ENCODE measurements around the gene CA10. TPM values are rescaled to one million over a fixed set of nuclear protein-coding genes. Genes with fewer than 3 reads are reported as not detected.

The CA10 gene
- total and polyA plus RNA-seq, 2 donors = 0.24 to 2.2 TPM

GRCh38 chr17:51673070-51673469 is 485.4 kb downstream of the CA10 start:
- H3K4me1 ChIP-seq (ENCODE audit: insufficient read depth) = no peaks in the 10 kb centered on the region
- no peak overlapping the region for H3K4me3 ChIP-seq (ENCODE audit: low read depth, low read length)
- no peak overlapping the region for H3K27ac ChIP-seq (ENCODE audit: low read depth)
- no peaks in the 10 kb centered on the region for H3K36me3 ChIP-seq (ENCODE audit: insufficient read depth)
- DNase-seq (ENCODE audit: extremely low spot score) = no peak

GRCh38 chr17:51672065-51672464 is 486.4 kb downstream of the CA10 start:
- Histone ChIP-seq H3K4me3 (ENCODE audit: low read depth, low read length) (no peak overlapping the region), H3K36me3 (ENCODE audit: insufficient read depth) (no peaks in the 10 kb centered on the region), H3K4me1 (ENCODE audit: insufficient read depth) (no peaks in the 10 kb centered on the region), H3K27ac (ENCODE audit: low read depth) (no peak overlapping the region)
- WGBS = 59% methylated on average over 4 of the region's 4 CpGs
- no peak for DNase-seq (ENCODE audit: extremely low spot score)

GRCh38 chr17:51670899-51671298 is 487.6 kb downstream of the CA10 start:
- Histone ChIP-seq H3K4me3 (ENCODE audit: low read depth, low read length) (no peak overlapping the region), H3K27ac (ENCODE audit: low read depth) (no peak overlapping the region), H3K36me3 (ENCODE audit: insufficient read depth) (no peaks in the 10 kb centered on the region), H3K4me1 (ENCODE audit: insufficient read depth) (no peaks in the 10 kb centered on the region)
- DNase-seq (ENCODE audit: extremely low spot score) = no peak
- 78% methylated on average over 3 of the region's 3 CpGs for WGBS

- H3K27ac ChIP-seq (ENCODE audit: low read depth) = no peak overlapping the region
- 87% methylated on average over 11 of the region's 11 CpGs for WGBS
- no peaks in the 10 kb centered on the region for H3K36me3 ChIP-seq (ENCODE audit: insufficient read depth)
- H3K4me3 ChIP-seq (ENCODE audit: low read depth, low read length) = no peak overlapping the region
- H3K4me1 ChIP-seq (ENCODE audit: insufficient read depth) = no peaks in the 10 kb centered on the region
- no peak for DNase-seq (ENCODE audit: extremely low spot score)
Measured at GRCh38 chr17:51668963-51669246, 489.6 kb downstream of the CA10 start.

GRCh38 chr17:51668155-51668962 is 490.2 kb downstream of the CA10 start:
- WGBS = 79% methylated on average over 21 of the region's 21 CpGs
- Histone ChIP-seq H3K4me1 (ENCODE audit: insufficient read depth) (no peaks in the 10 kb centered on the region), H3K36me3 (ENCODE audit: insufficient read depth) (no peaks in the 10 kb centered on the region), H3K27ac (ENCODE audit: low read depth) (no peak overlapping the region), H3K4me3 (ENCODE audit: low read depth, low read length) (no peak overlapping the region)
- DNase-seq (ENCODE audit: extremely low spot score) = no peak

GRCh38 chr17:51667706-51668083 is 490.8 kb downstream of the CA10 start:
- Histone ChIP-seq H3K27ac (ENCODE audit: low read depth) (no peak overlapping the region), H3K4me1 (ENCODE audit: insufficient read depth) (no peaks in the 10 kb centered on the region), H3K36me3 (ENCODE audit: insufficient read depth) (no peaks in the 10 kb centered on the region), H3K4me3 (ENCODE audit: low read depth, low read length) (no peak overlapping the region)
- DNase-seq (ENCODE audit: extremely low spot score) = no peak
- 87% methylated on average over 2 of the region's 2 CpGs for WGBS

- 82% methylated on average over 1 of the region's 1 CpG for WGBS
- no peak overlapping the region for H3K4me3 ChIP-seq (ENCODE audit: low read depth, low read length)
- no peaks in the 10 kb centered on the region for H3K36me3 ChIP-seq (ENCODE audit: insufficient read depth)
- no peak overlapping the region for H3K27ac ChIP-seq (ENCODE audit: low read depth)
- no peaks in the 10 kb centered on the region for H3K4me1 ChIP-seq (ENCODE audit: insufficient read depth)
- DNase-seq (ENCODE audit: extremely low spot score) = no peak
Measured at GRCh38 chr17:51666971-51667705, 491.4 kb downstream of the CA10 start.

- no peak for DNase-seq (ENCODE audit: extremely low spot score)
Measured at GRCh38 chr17:51662204-51663056, 496.1 kb downstream of the CA10 start.

GRCh38 chr17:51661403-51661802 is 497.1 kb downstream of the CA10 start:
- Histone ChIP-seq H3K4me3 (ENCODE audit: low read depth, low read length) (no peak overlapping the region), H3K27ac (ENCODE audit: low read depth) (no peak overlapping the region), H3K4me1 (ENCODE audit: insufficient read depth) (no peaks in the 10 kb centered on the region), H3K36me3 (ENCODE audit: insufficient read depth) (no peaks in the 10 kb centered on the region)
- 74% methylated on average over 4 of the region's 4 CpGs for WGBS
- DNase-seq (ENCODE audit: extremely low spot score) = no peak

More at GRCh38 chr17:51662204-51663056, 496.1 kb downstream of the CA10 start:
- Histone ChIP-seq H3K36me3 (ENCODE audit: insufficient read depth) (no peaks in the 10 kb centered on the region), H3K4me3 (ENCODE audit: low read depth, low read length) (no peak overlapping the region), H3K27ac (ENCODE audit: low read depth) (no peak overlapping the region), H3K4me1 (ENCODE audit: insufficient read depth) (no peaks in the 10 kb centered on the region)
- WGBS = 70% methylated on average over 2 of the region's 2 CpGs

- Histone ChIP-seq H3K36me3 (ENCODE audit: insufficient read depth) (no peaks in the 10 kb centered on the region), H3K4me3 (ENCODE audit: low read depth, low read length) (no peak overlapping the region), H3K27ac (ENCODE audit: low read depth) (no peak overlapping the region), H3K4me1 (ENCODE audit: insufficient read depth) (no peaks in the 10 kb centered on the region)
- WGBS = 86% methylated on average over 4 of the region's 4 CpGs
- DNase-seq (ENCODE audit: extremely low spot score) = no peak
Measured at GRCh38 chr17:51660266-51660665, 498.2 kb downstream of the CA10 start.

- H3K36me3 ChIP-seq (ENCODE audit: insufficient read depth) = no peaks in the 10 kb centered on the region
- H3K4me3 ChIP-seq (ENCODE audit: low read depth, low read length) = no peak overlapping the region
- H3K4me1 ChIP-seq (ENCODE audit: insufficient read depth) = no peaks in the 10 kb centered on the region
- H3K27ac ChIP-seq (ENCODE audit: low read depth) = no peak overlapping the region
- no peak for DNase-seq (ENCODE audit: extremely low spot score)
Measured at GRCh38 chr17:51657224-51657623, 501.3 kb downstream of the CA10 start.

- no peak overlapping the region for H3K27ac ChIP-seq (ENCODE audit: low read depth)
- no peak overlapping the region for H3K4me3 ChIP-seq (ENCODE audit: low read depth, low read length)
- no peak for DNase-seq (ENCODE audit: extremely low spot score)
- 27% methylated on average over 5 of the region's 5 CpGs for WGBS
- H3K4me1 ChIP-seq (ENCODE audit: insufficient read depth) = no peaks in the 10 kb centered on the region
- H3K36me3 ChIP-seq (ENCODE audit: insufficient read depth) = no peaks in the 10 kb centered on the region
Measured at GRCh38 chr17:51653878-51654277, 504.6 kb downstream of the CA10 start.

- DNase-seq (ENCODE audit: extremely low spot score) = no peak
- H3K4me3 ChIP-seq (ENCODE audit: low read depth, low read length) = no peak overlapping the region
- 87% methylated on average over 3 of the region's 3 CpGs for WGBS
Measured at GRCh38 chr17:51652529-51652928, 506.0 kb downstream of the CA10 start.

More at GRCh38 chr17:51652529-51652928, 506.0 kb downstream of the CA10 start:
- Histone ChIP-seq H3K4me1 (ENCODE audit: insufficient read depth) (no peaks in the 10 kb centered on the region), H3K36me3 (ENCODE audit: insufficient read depth) (no peaks in the 10 kb centered on the region), H3K27ac (ENCODE audit: low read depth) (no peak overlapping the region)

Measured in urinary bladder (tissue), 4 donors.